SK-N-SH (cell line): ENCODE results near the gene BTF3L4. TPM values are rescaled to one million over a fixed set of nuclear protein-coding genes. Genes with fewer than 3 reads are reported as not detected.

ENCODE experiments used
- CTCF ChIA-PET: fragments of 300-600, 350-600 bp; formaldehyde crosslinking; extraction: SDS; loops from one replicate; lab custom pipeline; 2021; lab: Yijun Ruan, JAX
- POLR2A ChIA-PET: fragments of 350-600 bp; sonication (Branson Sonifier 250); formaldehyde crosslinking; extraction: SDS; loops from one replicate; lab custom pipeline; 2020; ENCODE audit warnings: antibody characterized with exemption, inconsistent platforms; lab: Yijun Ruan, JAX
- DNase-seq: peaks from one replicate; pipeline ENCODE4 v3.0.0; 2012
- H2AFZ ChIP-seq: fragments of 200-600 bp; sonication (generic); 2 replicates; pipeline ENCODE4 v1.8.1; 2016; ENCODE audit warnings: antibody characterized with exemption, mild to moderate bottlenecking, low read depth
- H3F3A ChIP-seq: fragments of 200-600 bp; sonication (generic); replicated peaks from 2 replicates; pipeline ENCODE3; 2016; ENCODE audit warnings: antibody characterized with exemption, mild to moderate bottlenecking; ENCODE audit not compliant: insufficient read depth
- H3K27ac ChIP-seq, 2 experiments: fragments of 200-500 bp in 1 of 2; fragments of 200-600 bp in 1 of 2; sonication (Bioruptor generic) in 1 of 2; sonication (generic), shearing (Covaris generic) in 1 of 2; 2 replicates each; pipeline versions ENCODE4 v1.5.1 to v1.6.1; 2014 to 2016; ENCODE audit warnings: low read depth in 2 of 2, inconsistent platforms in 1 of 2, low read length in 1 of 2, mild to moderate bottlenecking in 1 of 2, mixed read lengths in 1 of 2
- H3K27me3 ChIP-seq: fragments of 200-600 bp; sonication (generic), shearing (Covaris generic); 2 replicates; pipeline ENCODE4 v1.6.1; 2016; ENCODE audit warnings: mixed run types; ENCODE audit not compliant: insufficient read depth
- H3K36me3 ChIP-seq, 2 experiments: fragments of 200-500 bp in 1 of 2; fragments of 200-600 bp in 1 of 2; sonication (Bioruptor generic) in 1 of 2; sonication (generic) in 1 of 2; replicated peaks in 1 of 2; 2 replicates each; pipeline versions ENCODE3 to v1.5.1; 2014 to 2016; ENCODE audit warnings: low read length in 1 of 2, mild to moderate bottlenecking in 1 of 2; ENCODE audit not compliant: insufficient read depth in 2 of 2, control insufficient read depth in 1 of 2
- H3K4me1 ChIP-seq, 2 experiments: fragments of 200-500 bp in 1 of 2; fragments of 200-600 bp in 1 of 2; sonication (Bioruptor generic) in 1 of 2; sonication (generic), shearing (Covaris generic) in 1 of 2; 2 replicates each; pipeline versions ENCODE4 v1.5.1 to v1.6.1; 2014 to 2016; ENCODE audit warnings: low read depth in 1 of 2, low read length in 1 of 2, mixed run types in 1 of 2; ENCODE audit not compliant: insufficient read depth in 2 of 2, control insufficient read depth in 1 of 2
- H3K4me2 ChIP-seq: fragments of 200-600 bp; sonication (generic), shearing (Covaris generic); 2 replicates; pipeline ENCODE4 v1.6.1; 2017; ENCODE audit warnings: mixed run types
- H3K4me3 ChIP-seq, 2 experiments: fragments of 200-500 bp in 1 of 2; fragments of 200-600 bp in 1 of 2; sonication (Bioruptor generic) in 1 of 2; sonication (generic), shearing (Covaris generic) in 1 of 2; 2 replicates each; pipeline versions ENCODE4 v1.5.1 to v1.8.1; 2014 to 2016; ENCODE audit warnings: low read depth in 2 of 2, inconsistent platforms in 1 of 2, low read length in 1 of 2, mild to moderate bottlenecking in 1 of 2, mixed read lengths in 1 of 2, moderate library complexity in 1 of 2
- H3K79me2 ChIP-seq: fragments of 200-600 bp; sonication (generic); 2 replicates; pipeline ENCODE4 v1.8.1; 2017; ENCODE audit warnings: mild to moderate bottlenecking; ENCODE audit not compliant: insufficient read depth
- H3K9ac ChIP-seq: fragments of 200-600 bp; sonication (generic); 2 replicates; pipeline ENCODE4 v1.6.1; 2017; ENCODE audit warnings: mixed run types
- H3K9me2 ChIP-seq: fragments of 200-600 bp; sonication (generic); 2 replicates; pipeline ENCODE4 v1.6.1; 2017; ENCODE audit warnings: mixed run types
- H3K9me3 ChIP-seq: fragments of 200-600 bp; sonication (generic); 2 replicates; pipeline ENCODE4 v1.6.1; 2017; ENCODE audit warnings: mixed run types, mild to moderate bottlenecking, moderate library complexity
- H4K20me1 ChIP-seq: fragments of 200-600 bp; sonication (generic); 2 replicates; pipeline ENCODE4 v1.6.1; 2017; ENCODE audit warnings: mild to moderate bottlenecking, mixed run types; ENCODE audit not compliant: insufficient read depth
- ELF1 ChIP-seq: IDR thresholded peaks from 2 replicates; pipeline ENCODE4 v1.4.0; 2012
- EP300 ChIP-seq, 2 experiments: IDR thresholded peaks; 2 replicates each; pipeline versions ENCODE4 v1.4.0 to v1.6.1; 2012; ENCODE audit warnings: borderline replicate concordance in 1 of 2, low read depth in 1 of 2, low read length in 1 of 2
- EZH2phosphoT487 ChIP-seq: fragments of 200-600 bp; sonication (generic); IDR thresholded peaks from 2 replicates; pipeline ENCODE4 v1.6.1; 2017; ENCODE audit warnings: low read depth, mixed run types, mild to moderate bottlenecking, antibody characterized with exemption, moderate library complexity, borderline replicate concordance
- FOSL2 ChIP-seq: IDR thresholded peaks from 2 replicates; pipeline ENCODE4 v1.4.0; 2012; ENCODE audit warnings: low read depth, mild to moderate bottlenecking, moderate library complexity, borderline replicate concordance
- GABPA ChIP-seq: IDR thresholded peaks from 2 replicates; pipeline ENCODE4 v1.4.0; 2012; ENCODE audit warnings: low read depth, mild to moderate bottlenecking
- GATA2 ChIP-seq: sonication (generic); formaldehyde crosslinking; IDR thresholded peaks from 2 replicates; pipeline ENCODE4 v1.5.0; 2020; ENCODE audit warnings: mild to moderate bottlenecking, missing genetic modification reagents
- IRF3 ChIP-seq: fragments of 150-350 bp; IDR thresholded peaks from 2 replicates; pipeline ENCODE4 v1.6.1; 2016; ENCODE audit warnings: mild to moderate bottlenecking, low read depth, low read length
- MAX ChIP-seq: IDR thresholded peaks from 2 replicates; pipeline ENCODE4 v1.4.0; 2012; ENCODE audit warnings: low read depth
- MXI1 ChIP-seq: IDR thresholded peaks from 2 replicates; pipeline ENCODE4 v1.6.1; 2012; ENCODE audit warnings: mild to moderate bottlenecking, low read depth, low read length, improper control_type of control experiment
- NRF1 ChIP-seq: IDR thresholded peaks from 2 replicates; pipeline ENCODE4 v1.6.1; 2012; ENCODE audit warnings: low read depth, mild to moderate bottlenecking, low read length
- PBX3 ChIP-seq: IDR thresholded peaks from 2 replicates; pipeline ENCODE4; 2012
- POLR2AphosphoS5 ChIP-seq: IDR thresholded peaks from 2 replicates; pipeline ENCODE4 v1.6.1; 2012; ENCODE audit warnings: low read depth, low read length
- REST ChIP-seq: IDR thresholded peaks from 2 replicates; pipeline ENCODE4 v1.6.1; 2012; ENCODE audit warnings: mild to moderate bottlenecking, low read depth, low read length, moderate library complexity
- RXRA ChIP-seq: IDR thresholded peaks from 2 replicates; pipeline ENCODE4 v1.4.0; 2012; ENCODE audit warnings: low read depth, mild to moderate bottlenecking, borderline replicate concordance
- SIN3A ChIP-seq: IDR thresholded peaks from 2 replicates; pipeline ENCODE4 v1.6.1; 2012; ENCODE audit warnings: low read depth, mild to moderate bottlenecking, low read length, moderate library complexity, borderline replicate concordance
- TAF1 ChIP-seq: IDR thresholded peaks from 2 replicates; pipeline ENCODE4 v1.6.1; 2012; ENCODE audit warnings: low read depth, mild to moderate bottlenecking, low read length, moderate library complexity, borderline replicate concordance
- TEAD4 ChIP-seq: IDR thresholded peaks from 2 replicates; pipeline ENCODE4 v1.4.0; 2012; ENCODE audit warnings: mild to moderate bottlenecking, borderline replicate concordance; ENCODE audit not compliant: insufficient read depth
- USF2 ChIP-seq: fragments of 150-350 bp; IDR thresholded peaks from 2 replicates; pipeline ENCODE4 v1.6.1; 2017; ENCODE audit warnings: antibody characterized with exemption, low read length, low read depth, borderline replicate concordance
- YY1 ChIP-seq: IDR thresholded peaks from 2 replicates; pipeline ENCODE4 v1.4.0; 2012; ENCODE audit warnings: low read depth, mild to moderate bottlenecking
- WGBS: methylation state at CpG from one replicate; pipeline ENCODE4 v1.1.6; 2017; ENCODE audit warnings: low lambda C conversion rate; 5-methylcytosine and 5-hydroxymethylcytosine counted together
- polyA plus RNA-seq, 3 experiments: library from polyadenylated mRNA; depleted of rRNA; stranded (reverse); fragments of >200 nt; gene quantifications; 2 replicates each; pipeline ENCODE4 v1.2.3, GENCODE V29; 2012

The BTF3L4 gene
- polyA plus RNA-seq, 1 of the 3 experiments (the other 2 are of a cell fraction): 26.1 TPM

GRCh38 chr1:52098139-52098871 is 42.2 kb downstream of the BTF3L4 start:
- H3K9ac ChIP-seq: no peak overlapping the region
- POLR2A ChIA-PET: interaction anchor here (0.7 kb wide), 1 partner anchor 208 kb away, joined by 4 read pairs; no protein-coding TSS in a partner anchor
- no peak for DNase-seq
- H3K27ac ChIP-seq: no peak overlapping the region
- H3K27me3 ChIP-seq: no peaks in the 10 kb centered on the region
- 87% methylated on average over 8 of the region's 8 CpGs for WGBS
- CTCF ChIA-PET: no interaction called here
- H3K9me3 ChIP-seq: no peaks in the 10 kb centered on the region
- no peaks in the 10 kb centered on the region for H4K20me1 ChIP-seq
- TF ChIP-seq SIN3A (no peak), TEAD4 (no peak), EP300 (IDR thresholded peaks at IDR 0.05; ENCODE audit: borderline replicate concordance in 1 of 2, low read depth in 1 of 2, low read length in 1 of 2) (no peak)
- no peak overlapping the region for H2AFZ ChIP-seq
- no peaks in the 10 kb centered on the region for H3K36me3 ChIP-seq
- H3K4me1 ChIP-seq: no peaks in the 10 kb centered on the region
- H3F3A ChIP-seq: peaks cover 6% of the 10 kb centered on the region
- no peaks in the 10 kb centered on the region for H3K9me2 ChIP-seq
- no peak overlapping the region for H3K4me2 ChIP-seq
- no peaks in the 10 kb centered on the region for H3K79me2 ChIP-seq
- H3K4me3 ChIP-seq: no peak overlapping the region

GRCh38 chr1:52102336-52103013 is 46.4 kb downstream of the BTF3L4 start:
- 97% methylated on average over 1 of the region's 1 CpG for WGBS
- H3K36me3 ChIP-seq: no peaks in the 10 kb centered on the region
- no peak for DNase-seq
- no peaks in the 10 kb centered on the region for H3K9me3 ChIP-seq
- no peaks in the 10 kb centered on the region for H3K9me2 ChIP-seq
- no peaks in the 10 kb centered on the region for H3F3A ChIP-seq
- CTCF ChIA-PET: no interaction called here
- POLR2A ChIA-PET: no interaction called here
- no peaks in the 10 kb centered on the region for H3K4me1 ChIP-seq
- H2AFZ ChIP-seq: no peak overlapping the region
- H3K4me2 ChIP-seq: no peak overlapping the region
- H4K20me1 ChIP-seq: no peaks in the 10 kb centered on the region
- no peak overlapping the region for H3K9ac ChIP-seq
- H3K79me2 ChIP-seq: no peaks in the 10 kb centered on the region
- no peak overlapping the region for H3K27ac ChIP-seq
- H3K27me3 ChIP-seq: no peaks in the 10 kb centered on the region
- H3K4me3 ChIP-seq: no peak overlapping the region
- TF ChIP-seq TAF1 (no peak), MXI1 (no peak), POLR2AphosphoS5 (no peak), NRF1 (no peak), YY1 (no peak), PBX3 (no peak), FOSL2 (no peak), TEAD4 (no peak), MAX (no peak), REST (no peak), EZH2phosphoT487 (no peak), IRF3 (no peak), GATA2 (CRISPR knock-in tag) (no peak), RXRA (no peak), USF2 (no peak), GABPA (no peak), ELF1 (no peak)
